HG03097 (cell line): ENCODE measurements around the gene SNAPC4.
"Not testable (repeated sequence)": the region's sequence is repeated elsewhere in the genome, so short reads cannot be mapped to it uniquely, and the experiment has no call there.

Source experiments
- ATAC-seq: cut with Tn5 transposase; IDR thresholded peaks from one replicate; pipeline ENCODE4 v1.9.1; 2021; ENCODE audit not compliant: unreplicated experiment, low FRiP score

SNAPC4 gene

GRCh38 chr9:136410500-136411287, 10.7 kb upstream of the SNAPC4 start, which contains the start of the genes ENTR1 and PMPCA:
ENTR1 (minus strand) TSS chr9:136410614; CDS start chr9:136410397, 217 bp downstream.
PMPCA (plus strand) TSS chr9:136410658; CDS start chr9:136410669, 11 bp downstream.
- peak; percentile 73 for ATAC-seq

- peak; percentile 7 for ATAC-seq
These were observed 9.8 kb upstream of the SNAPC4 start for GRCh38 chr9:136409557-136410455.

GRCh38 chr9:136407911-136408310, 7.9 kb upstream of the SNAPC4 start:
- no peak for ATAC-seq

DNA sequence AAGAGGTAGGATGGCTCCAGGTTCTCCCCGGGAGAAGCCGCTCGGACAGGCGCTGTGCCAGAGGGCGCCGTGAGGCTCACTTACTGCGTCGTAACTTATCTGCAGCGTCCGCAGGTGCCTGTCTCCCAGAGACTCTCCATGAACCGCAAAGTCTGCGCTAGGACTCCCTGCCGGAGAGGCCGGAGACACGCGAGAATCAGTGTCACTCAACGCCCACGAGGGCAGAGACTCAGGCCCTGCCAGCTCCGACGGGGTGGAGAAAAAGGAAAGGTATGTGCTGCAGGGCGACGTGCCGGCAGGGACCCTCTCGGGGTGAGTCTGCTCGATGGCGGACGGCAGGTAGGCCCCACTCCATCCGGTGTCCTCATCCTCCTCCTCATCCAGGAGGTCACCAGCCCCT, 7.1 kb upstream of the SNAPC4 start:
- ATAC-seq: not testable (repeated sequence)

DNA sequence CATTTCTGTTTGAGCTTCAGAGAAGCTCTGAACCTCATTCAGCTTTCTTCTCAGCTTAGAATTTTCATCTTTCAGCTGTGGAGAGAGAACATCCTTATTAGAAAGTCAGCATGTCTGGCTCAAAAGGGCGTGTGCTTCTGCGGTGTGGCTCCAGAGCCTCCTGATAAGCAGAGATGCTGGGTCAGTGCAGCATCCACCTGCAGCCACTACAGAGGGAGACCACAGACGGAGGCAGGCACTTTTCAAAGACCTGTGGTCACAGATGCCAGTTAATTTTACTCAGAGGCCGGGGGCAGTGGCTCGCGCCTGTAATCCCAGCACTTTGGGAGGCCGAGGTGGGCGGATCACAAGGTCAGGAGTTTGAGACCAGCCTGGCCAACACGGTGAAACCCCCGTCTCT, 5.9 kb upstream of the SNAPC4 start:
- ATAC-seq: not testable (repeated sequence)

GRCh38 chr9:136405481-136405880, 5.5 kb upstream of the SNAPC4 start:
- no peak for ATAC-seq

- no peak for ATAC-seq
These were observed 4.8 kb upstream of the SNAPC4 start for GRCh38 chr9:136404801-136405136.

- no peak for ATAC-seq
These were observed 4.2 kb upstream of the SNAPC4 start for GRCh38 chr9:136403915-136404800.

DNA sequence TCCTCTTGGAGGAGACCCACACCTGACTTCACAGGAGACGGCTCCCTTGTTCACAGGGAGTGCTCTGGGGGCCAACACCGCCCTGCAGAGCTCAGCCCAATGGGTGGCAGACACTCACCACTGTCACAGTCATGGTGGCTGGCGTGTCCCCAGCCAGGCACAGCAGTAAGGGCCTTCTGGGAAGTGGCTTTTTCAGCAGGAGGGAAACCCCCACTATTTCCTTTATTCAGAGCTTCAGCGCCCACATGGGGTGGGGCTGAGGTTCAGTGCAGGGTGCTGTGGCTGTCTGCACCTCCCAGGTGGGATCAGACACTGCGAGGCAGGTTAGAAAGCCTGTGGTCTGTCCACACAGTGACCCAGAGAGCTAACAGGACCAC, 3.6 kb upstream of the SNAPC4 start:
- ATAC-seq: no peak

- ATAC-seq: no peak
These were observed 2.1 kb upstream of the SNAPC4 start for GRCh38 chr9:136402067-136402466.

DNA sequence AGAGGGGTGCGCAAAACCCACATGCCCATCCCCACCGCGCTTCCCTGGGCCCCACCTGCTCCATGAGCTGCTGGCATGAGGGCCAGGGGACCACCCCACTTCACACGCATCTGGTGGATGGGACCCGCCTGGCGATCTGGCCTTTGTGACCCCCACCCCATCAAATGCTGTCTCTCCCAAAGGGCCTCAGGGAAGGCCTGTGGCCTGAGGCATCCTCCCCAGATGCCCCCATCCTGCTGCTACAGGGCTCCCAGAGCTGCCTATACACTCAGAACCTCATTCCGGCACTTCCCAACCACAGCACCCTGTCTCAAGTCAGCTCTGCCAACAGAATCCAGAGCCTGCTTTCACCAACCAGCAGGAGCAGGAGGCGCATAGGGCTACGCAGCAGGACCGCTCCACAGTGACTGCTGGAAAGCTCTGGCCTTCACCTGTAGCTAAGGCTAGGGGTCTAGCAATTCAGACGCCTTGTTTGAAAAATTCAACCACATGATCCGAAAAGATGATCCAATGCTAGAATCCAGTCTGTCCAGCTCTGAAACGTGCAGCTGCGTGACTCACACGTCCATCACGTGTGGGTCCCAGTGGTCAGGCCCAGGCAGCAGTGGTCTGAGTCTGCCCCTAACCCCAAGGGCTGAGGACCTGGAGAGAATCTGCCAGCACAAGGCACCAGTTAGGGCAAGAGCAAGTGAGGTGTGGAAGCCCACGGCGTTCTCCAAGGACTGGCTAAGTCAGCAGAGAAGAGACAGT, 1.4 kb upstream of the SNAPC4 start:
- ATAC-seq: no peak

- no peak for ATAC-seq
These were observed 563 bp downstream of the SNAPC4 start for GRCh38 chr9:136399176-136400037.

GRCh38 chr9:136398286-136398685, 1.7 kb downstream of the SNAPC4 start:
- ATAC-seq: no peak

DNA sequence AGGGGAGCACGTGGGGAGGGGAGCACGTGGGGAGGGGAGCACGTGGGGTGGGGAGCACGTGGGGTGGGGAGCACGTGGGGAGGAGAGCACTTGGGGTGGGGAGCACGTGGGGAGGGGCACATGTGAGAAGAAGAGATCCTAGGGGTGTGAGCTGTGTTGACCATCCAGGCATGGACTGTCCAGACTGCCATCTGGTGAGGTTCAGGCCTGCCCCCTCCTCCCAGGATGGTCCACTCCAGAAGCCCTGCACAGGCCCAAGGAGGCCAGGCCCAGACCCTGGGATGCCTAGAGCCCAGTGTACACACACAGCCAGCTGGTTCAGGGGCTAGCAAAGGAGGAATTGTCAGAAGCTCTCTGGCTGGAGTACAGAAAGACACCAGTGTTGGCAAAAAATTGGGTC, 2.3 kb downstream of the SNAPC4 start:
- ATAC-seq: no peak

DNA sequence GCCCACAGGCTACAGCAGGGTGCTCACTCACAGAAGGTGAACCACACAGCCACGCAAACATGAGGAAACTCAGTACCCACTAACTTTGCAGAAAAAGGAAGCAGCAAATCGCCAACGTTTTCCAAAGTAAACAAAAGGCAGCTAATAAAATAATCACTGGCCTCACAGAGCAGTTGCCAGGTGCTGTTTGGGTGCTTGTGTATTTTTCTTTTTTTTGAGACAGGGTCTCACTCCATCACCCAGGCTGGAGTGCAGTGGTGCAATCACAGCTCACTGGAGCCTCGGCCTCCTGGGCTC, 3.8 kb downstream of the SNAPC4 start:
- ATAC-seq: no peak

GRCh38 chr9:136395345-136396218, 4.4 kb downstream of the SNAPC4 start:
- no peak for ATAC-seq

GRCh38 chr9:136395020-136395340, 5.0 kb downstream of the SNAPC4 start:
- no peak for ATAC-seq

- no peak for ATAC-seq
These were observed 5.5 kb downstream of the SNAPC4 start for GRCh38 chr9:136394312-136395019.
